IPS-15b (cell line): ENCODE data around the gene SUFU.

Source experiments
- H3K27me3 ChIP-seq: one replicate; pipeline ENCODE4 v1.6.1; 2013; ENCODE audit warnings: low read length; ENCODE audit not compliant: control insufficient read depth, insufficient read depth
- H3K36me3 ChIP-seq: one replicate; pipeline ENCODE4 v1.6.1; 2013; ENCODE audit warnings: low read length; ENCODE audit not compliant: control insufficient read depth, insufficient read depth
- H3K4me1 ChIP-seq: one replicate; pipeline ENCODE4 v1.6.1; 2013; ENCODE audit warnings: mild to moderate bottlenecking, low read length; ENCODE audit not compliant: control insufficient read depth, insufficient read depth
- H3K4me3 ChIP-seq: one replicate; pipeline ENCODE4 v1.5.1; 2013; ENCODE audit warnings: low read depth, low read length
- H3K9ac ChIP-seq: one replicate; pipeline ENCODE4 v1.6.1; 2013; ENCODE audit warnings: low read depth, mild to moderate bottlenecking, low read length
- H3K9me3 ChIP-seq: one replicate; pipeline ENCODE4 v1.6.1; 2013; ENCODE audit warnings: mild to moderate bottlenecking, low read length; ENCODE audit not compliant: control insufficient read depth, insufficient read depth

The SUFU gene

GRCh38 chr10:102564209-102564834, 60.5 kb downstream of the SUFU start:
- Histone ChIP-seq H3K9ac (no peak overlapping the region), H3K4me1 (peaks cover 2% of the 10 kb centered on the region), H3K27me3 (peaks cover 63% of the 10 kb centered on the region)

GRCh38 chr10:102565793-102566192, 62.0 kb downstream of the SUFU start:
- Histone ChIP-seq H3K4me1 (peaks cover 2% of the 10 kb centered on the region), H3K9me3 (no peaks in the 10 kb centered on the region), H3K27me3 (peaks cover 65% of the 10 kb centered on the region), H3K4me3 (no peak overlapping the region), H3K9ac (no peak overlapping the region), H3K36me3 (no peaks in the 10 kb centered on the region)

More at GRCh38 chr10:102564209-102564834, 60.5 kb downstream of the SUFU start:
- Histone ChIP-seq H3K4me3 (no peak overlapping the region), H3K9me3 (no peaks in the 10 kb centered on the region), H3K36me3 (no peaks in the 10 kb centered on the region)

GRCh38 chr10:102578782-102579181, 75.0 kb downstream of the SUFU start:
- no peak overlapping the region for H3K9ac ChIP-seq
- peaks cover 3% of the 10 kb centered on the region for H3K27me3 ChIP-seq
- H3K36me3 ChIP-seq: no peaks in the 10 kb centered on the region
- peaks cover 9% of the 10 kb centered on the region for H3K4me1 ChIP-seq
- no peaks in the 10 kb centered on the region for H3K9me3 ChIP-seq
- H3K4me3 ChIP-seq: no peak overlapping the region

- peaks cover 3% of the 10 kb centered on the region for H3K27me3 ChIP-seq
- H3K36me3 ChIP-seq: no peaks in the 10 kb centered on the region
- H3K9me3 ChIP-seq: no peaks in the 10 kb centered on the region
- H3K9ac ChIP-seq: no peak overlapping the region
- H3K4me3 ChIP-seq: no peak overlapping the region
- peaks cover 9% of the 10 kb centered on the region for H3K4me1 ChIP-seq
These were observed 75.6 kb downstream of the SUFU start for GRCh38 chr10:102579328-102579727.

- Histone ChIP-seq H3K9me3 (no peaks in the 10 kb centered on the region), H3K27me3 (peaks cover 3% of the 10 kb centered on the region), H3K4me3 (no peak overlapping the region), H3K9ac (no peak overlapping the region), H3K4me1 (peaks cover 9% of the 10 kb centered on the region), H3K36me3 (no peaks in the 10 kb centered on the region)
These were observed 76.5 kb downstream of the SUFU start for GRCh38 chr10:102580230-102580629.

GRCh38 chr10:102581401-102581800, 77.6 kb downstream of the SUFU start:
- H3K9ac ChIP-seq: no peak overlapping the region
- peaks cover 9% of the 10 kb centered on the region for H3K4me1 ChIP-seq
- H3K9me3 ChIP-seq: no peaks in the 10 kb centered on the region
- no peak overlapping the region for H3K4me3 ChIP-seq
- no peaks in the 10 kb centered on the region for H3K36me3 ChIP-seq
- H3K27me3 ChIP-seq: peaks cover 3% of the 10 kb centered on the region

- H3K36me3 ChIP-seq: no peaks in the 10 kb centered on the region
- no peak overlapping the region for H3K9ac ChIP-seq
- H3K4me1 ChIP-seq: peaks cover 9% of the 10 kb centered on the region
These were observed 78.3 kb downstream of the SUFU start for GRCh38 chr10:102581981-102582580.

GRCh38 chr10:102583435-102584417, 80.0 kb downstream of the SUFU start:
- peaks cover 3% of the 10 kb centered on the region for H3K27me3 ChIP-seq
- peaks cover 9% of the 10 kb centered on the region for H3K4me1 ChIP-seq
- no peak overlapping the region for H3K9ac ChIP-seq
- no peaks in the 10 kb centered on the region for H3K36me3 ChIP-seq
- H3K9me3 ChIP-seq: no peaks in the 10 kb centered on the region
- no peak overlapping the region for H3K4me3 ChIP-seq

More at GRCh38 chr10:102581981-102582580, 78.3 kb downstream of the SUFU start:
- Histone ChIP-seq H3K27me3 (peaks cover 3% of the 10 kb centered on the region), H3K4me3 (no peak overlapping the region), H3K9me3 (no peaks in the 10 kb centered on the region)

- Histone ChIP-seq H3K4me3 (no peak overlapping the region), H3K36me3 (no peaks in the 10 kb centered on the region), H3K4me1 (peaks cover 6% of the 10 kb centered on the region), H3K27me3 (peaks cover 3% of the 10 kb centered on the region), H3K9ac (no peak overlapping the region), H3K9me3 (no peaks in the 10 kb centered on the region)
These were observed 81.3 kb downstream of the SUFU start for GRCh38 chr10:102585026-102585425.

GRCh38 chr10:102586858-102587257, 83.1 kb downstream of the SUFU start:
- H3K9me3 ChIP-seq: no peaks in the 10 kb centered on the region

GRCh38 chr10:102588875-102589274, 85.1 kb downstream of the SUFU start:
- Histone ChIP-seq H3K27me3 (no peaks in the 10 kb centered on the region), H3K9me3 (no peaks in the 10 kb centered on the region), H3K4me1 (no peaks in the 10 kb centered on the region), H3K36me3 (no peaks in the 10 kb centered on the region), H3K4me3 (no peak overlapping the region), H3K9ac (no peak overlapping the region)

More at GRCh38 chr10:102586858-102587257, 83.1 kb downstream of the SUFU start:
- H3K4me3 ChIP-seq: no peak overlapping the region
- peaks cover 5% of the 10 kb centered on the region for H3K4me1 ChIP-seq
- no peak overlapping the region for H3K9ac ChIP-seq
- no peaks in the 10 kb centered on the region for H3K36me3 ChIP-seq
- H3K27me3 ChIP-seq: no peaks in the 10 kb centered on the region
